ENCODE data around the gene C10orf143. TPM values are rescaled to one million over a fixed set of nuclear protein-coding genes. Genes with fewer than 3 reads are reported as not detected.

The C10orf143 gene
- total RNA-seq, 4 donors from 2014 or later = 1.1 to 8.5 (median 4.5) TPM

GRCh38 chr10:130020651-130021382 lies 89.8 kb downstream of the C10orf143 start:
- peak overlapping the region; percentile 42 for H3K27ac ChIP-seq
- 23% methylated on average over 13 of the region's 19 CpGs for WGBS
- no peaks in the 10 kb centered on the region for H3K36me3 ChIP-seq
- no peaks in the 10 kb centered on the region for H3K27me3 ChIP-seq
- H3K4me1 ChIP-seq = peaks cover 18% of the 10 kb centered on the region
- no peak for TF ChIP-seq CTCF (IDR thresholded peaks at IDR 0.05)
- no peak for TF ChIP-seq POLR2AphosphoS5 (IDR thresholded peaks at IDR 0.05)
- DNase-seq (ENCODE audit: low spot score in 2 of 2) = no peak
- H3K9me3 ChIP-seq = no peaks in the 10 kb centered on the region
- H3K4me3 ChIP-seq = no peak overlapping the region

DNA sequence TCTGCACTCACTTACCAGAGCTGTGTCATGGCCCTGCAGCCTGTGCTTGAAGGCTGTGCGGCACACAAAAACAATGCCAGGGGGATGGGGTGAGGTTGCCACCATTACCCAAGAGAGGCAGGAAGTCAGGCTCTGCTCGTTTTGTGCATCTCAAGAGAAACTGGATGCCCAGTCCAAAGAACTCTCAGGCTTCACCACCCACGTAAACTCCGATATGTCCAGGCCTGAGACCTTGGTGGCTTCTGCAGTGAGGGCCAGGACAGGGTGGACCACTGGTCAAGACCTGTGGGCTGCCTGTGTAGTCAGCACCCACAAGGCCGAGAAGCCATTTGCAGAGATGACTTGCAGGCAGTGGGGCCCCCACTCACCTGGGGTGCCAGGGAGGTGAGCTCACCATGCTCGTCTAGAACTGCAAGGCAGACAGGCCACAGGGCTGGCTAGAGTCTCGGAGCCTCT lies 91.9 kb downstream of the C10orf143 start:
- no peaks in the 10 kb centered on the region for H3K9me3 ChIP-seq
- peaks cover 5% of the 10 kb centered on the region for H3K27me3 ChIP-seq
- WGBS = 90% methylated on average over 5 of the region's 7 CpGs
- TF ChIP-seq CTCF (IDR thresholded peaks at IDR 0.05) = no peak
- TF ChIP-seq POLR2AphosphoS5 (IDR thresholded peaks at IDR 0.05) = no peak
- TF ChIP-seq POLR2A (IDR thresholded peaks at IDR 0.05) = no peak
- TF ChIP-seq EP300 (IDR thresholded peaks at IDR 0.05) = no peak
- H3K4me3 ChIP-seq = no peak overlapping the region
- H3K27ac ChIP-seq = no peak overlapping the region
- H3K4me1 ChIP-seq = peaks cover 23% of the 10 kb centered on the region
- DNase-seq (ENCODE audit: low spot score in 2 of 2) = no peak
- H3K36me3 ChIP-seq = no peaks in the 10 kb centered on the region

GRCh38 chr10:130018265-130018664 lies 92.4 kb downstream of the C10orf143 start:
- 55% methylated on average over 2 of the region's 5 CpGs for WGBS
- TF ChIP-seq CTCF (IDR thresholded peaks at IDR 0.05) = no peak
- TF ChIP-seq POLR2AphosphoS5 (IDR thresholded peaks at IDR 0.05) = no peak
- TF ChIP-seq EP300 (IDR thresholded peaks at IDR 0.05) = no peak
- TF ChIP-seq POLR2A (IDR thresholded peaks at IDR 0.05) = no peak
- Histone ChIP-seq H3K36me3 (no peaks in the 10 kb centered on the region), H3K4me3 (no peak overlapping the region), H3K27me3 (peaks cover 5% of the 10 kb centered on the region), H3K4me1 (peaks cover 26% of the 10 kb centered on the region), H3K9me3 (no peaks in the 10 kb centered on the region), H3K27ac (no peak overlapping the region)
- DNase-seq (ENCODE audit: low spot score in 2 of 2) = no peak

DNA sequence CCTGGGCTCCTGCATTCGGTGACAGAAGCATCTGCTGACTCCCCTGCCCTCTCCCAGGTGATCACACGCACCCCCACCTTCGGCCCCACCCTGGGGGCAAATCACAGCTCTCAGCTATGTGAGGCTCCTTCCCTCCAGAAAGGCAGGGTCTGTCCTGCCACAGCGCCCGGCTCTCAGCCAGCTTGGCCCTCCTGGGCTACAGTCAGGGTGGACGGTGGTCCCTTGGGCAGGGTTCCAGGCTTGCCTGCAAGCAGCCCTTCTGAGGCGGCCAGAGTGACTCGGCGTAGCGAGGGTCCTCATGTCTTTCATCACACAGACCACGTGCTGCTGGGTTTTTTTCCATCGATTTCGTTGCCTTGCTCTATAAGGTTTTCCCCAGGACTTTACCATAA lies 93.0 kb downstream of the C10orf143 start:
- H3K36me3 ChIP-seq = no peaks in the 10 kb centered on the region
- no peak for DNase-seq (ENCODE audit: low spot score in 2 of 2)
- TF ChIP-seq POLR2A (IDR thresholded peaks at IDR 0.05) (no peak), POLR2AphosphoS5 (IDR thresholded peaks at IDR 0.05) (no peak), EP300 (IDR thresholded peaks at IDR 0.05) (no peak), CTCF (IDR thresholded peaks at IDR 0.05) (no peak)
- no peaks in the 10 kb centered on the region for H3K9me3 ChIP-seq
- H3K27me3 ChIP-seq = peaks cover 5% of the 10 kb centered on the region
- H3K27ac ChIP-seq = no peak overlapping the region
- 86% methylated on average over 13 of the region's 13 CpGs for WGBS
- no peak overlapping the region for H3K4me3 ChIP-seq
- H3K4me1 ChIP-seq = peaks cover 26% of the 10 kb centered on the region

DNA sequence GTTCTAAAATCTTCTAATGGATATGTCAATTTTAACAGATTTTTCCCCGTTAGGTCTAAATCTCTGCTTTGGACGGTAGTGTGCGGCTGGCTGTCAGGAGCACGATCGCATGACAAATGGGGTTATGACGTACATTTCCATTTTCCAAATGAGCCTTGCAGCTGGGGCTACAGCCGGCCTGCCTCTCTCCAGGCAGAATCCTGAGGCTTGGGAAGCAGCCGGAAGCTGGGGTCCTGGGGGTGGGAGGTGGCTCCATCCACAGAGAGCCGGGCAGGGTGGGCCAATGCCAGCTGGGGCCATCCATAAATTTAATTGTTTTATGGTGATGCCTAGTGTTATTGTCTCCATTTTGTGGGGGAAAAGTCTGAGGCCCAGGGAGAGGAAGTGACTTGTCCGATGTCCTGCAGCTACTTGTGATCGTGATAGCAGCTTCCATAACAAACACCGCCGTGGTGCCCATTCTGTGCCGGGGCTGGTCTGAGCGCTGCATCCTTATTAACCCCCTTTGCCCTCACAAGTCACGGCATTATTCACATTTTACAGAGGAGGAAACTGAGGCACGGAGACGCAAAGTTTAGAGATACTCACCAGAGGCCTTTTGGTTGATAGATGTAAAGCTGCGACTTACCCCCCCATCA lies 93.5 kb downstream of the C10orf143 start:
- no peak for DNase-seq (ENCODE audit: low spot score in 2 of 2)
- Histone ChIP-seq H3K36me3 (no peaks in the 10 kb centered on the region), H3K27ac (no peak overlapping the region), H3K4me1 (peaks cover 22% of the 10 kb centered on the region), H3K4me3 (no peak overlapping the region), H3K9me3 (no peaks in the 10 kb centered on the region), H3K27me3 (peaks cover 5% of the 10 kb centered on the region)
- 88% methylated on average over 19 of the region's 19 CpGs for WGBS
- TF ChIP-seq EP300 (IDR thresholded peaks at IDR 0.05) = no peak
- no peak for TF ChIP-seq POLR2A (IDR thresholded peaks at IDR 0.05)
- TF ChIP-seq POLR2AphosphoS5 (IDR thresholded peaks at IDR 0.05) = no peak
- TF ChIP-seq CTCF (IDR thresholded peaks at IDR 0.05) = no peak
